Stimulated activated CD8-positive, alpha-beta memory T cell treated with anti-CD3 and anti-CD28 coated beads, Interleukin-15, amount 100 ng/mL, for 24 hours (primary cell): ENCODE data around the gene ARMC5.

ENCODE experiments used
- DNase-seq: peaks from one replicate; pipeline ENCODE4 v3.0.0-alpha.2; 2020; ENCODE audit warnings: low read depth

The ARMC5 gene

GRCh38 chr16:31461921-31462804, 2.9 kb downstream of the ARMC5 start:
- no peak for DNase-seq

GRCh38 chr16:31464348-31464769, 5.1 kb downstream of the ARMC5 start:
- DNase-seq = no peak

GRCh38 chr16:31464781-31465260, 5.5 kb downstream of the ARMC5 start:
- DNase-seq = no peak

- DNase-seq = no peak
These were observed 6.6 kb downstream of the ARMC5 start for GRCh38 chr16:31465788-31466370.

GRCh38 chr16:31466381-31466841, 7.1 kb downstream of the ARMC5 start:
- no peak for DNase-seq

- no peak for DNase-seq
These were observed 8.0 kb downstream of the ARMC5 start for GRCh38 chr16:31467151-31467773.

- DNase-seq = no peak
These were observed 8.6 kb downstream of the ARMC5 start for GRCh38 chr16:31467858-31468257.

GRCh38 chr16:31470615-31471014, 11.3 kb downstream of the ARMC5 start:
- no peak for DNase-seq

- DNase-seq = no peak
These were observed 12.1 kb downstream of the ARMC5 start for GRCh38 chr16:31471241-31471874.

GRCh38 chr16:31471875-31472708, 12.8 kb downstream of the ARMC5 start, which contains the start of gene TGFB1I1:
TSS of gene TGFB1I1 (plus strand) at chr16:31472152. CDS start at chr16:31472189, 37 bp downstream.
- DNase-seq = no peak

GRCh38 chr16:31472709-31473203, 13.5 kb downstream of the ARMC5 start:
- no peak for DNase-seq

- DNase-seq = no peak
These were observed 14.1 kb downstream of the ARMC5 start for GRCh38 chr16:31473264-31473984.

GRCh38 chr16:31474173-31474714, 14.9 kb downstream of the ARMC5 start:
- no peak for DNase-seq

GRCh38 chr16:31474773-31475738, 15.8 kb downstream of the ARMC5 start:
- no peak for DNase-seq

GRCh38 chr16:31475946-31476302, 16.6 kb downstream of the ARMC5 start:
- no peak for DNase-seq

GRCh38 chr16:31476303-31477219, 17.3 kb downstream of the ARMC5 start:
- DNase-seq = peak; percentile 70
